GM12891 (cell line): ENCODE measurements around the gene TRPT1.

ENCODE experiments used
- POLR2A ChIP-seq: IDR thresholded peaks from 2 replicates; pipeline ENCODE4 v1.6.1; 2011; ENCODE audit warnings: low read depth, low read length, control low read depth
- POLR2AphosphoS5 ChIP-seq: IDR thresholded peaks from 2 replicates; pipeline ENCODE4 v1.6.1; 2011; ENCODE audit warnings: low read depth, low read length, control low read depth
- POU2F2 ChIP-seq: IDR thresholded peaks from 2 replicates; pipeline ENCODE4 v1.6.1; 2011; ENCODE audit warnings: low read depth, mild to moderate bottlenecking, control low read depth, low read length, moderate library complexity
- SPI1 ChIP-seq: IDR thresholded peaks from 2 replicates; pipeline ENCODE4 v1.6.1; 2011; ENCODE audit warnings: low read depth, low read length, control low read depth
- TAF1 ChIP-seq: IDR thresholded peaks from 2 replicates; pipeline ENCODE4 v1.6.1; 2011; ENCODE audit warnings: low read depth, low read length, control low read depth

DNA sequence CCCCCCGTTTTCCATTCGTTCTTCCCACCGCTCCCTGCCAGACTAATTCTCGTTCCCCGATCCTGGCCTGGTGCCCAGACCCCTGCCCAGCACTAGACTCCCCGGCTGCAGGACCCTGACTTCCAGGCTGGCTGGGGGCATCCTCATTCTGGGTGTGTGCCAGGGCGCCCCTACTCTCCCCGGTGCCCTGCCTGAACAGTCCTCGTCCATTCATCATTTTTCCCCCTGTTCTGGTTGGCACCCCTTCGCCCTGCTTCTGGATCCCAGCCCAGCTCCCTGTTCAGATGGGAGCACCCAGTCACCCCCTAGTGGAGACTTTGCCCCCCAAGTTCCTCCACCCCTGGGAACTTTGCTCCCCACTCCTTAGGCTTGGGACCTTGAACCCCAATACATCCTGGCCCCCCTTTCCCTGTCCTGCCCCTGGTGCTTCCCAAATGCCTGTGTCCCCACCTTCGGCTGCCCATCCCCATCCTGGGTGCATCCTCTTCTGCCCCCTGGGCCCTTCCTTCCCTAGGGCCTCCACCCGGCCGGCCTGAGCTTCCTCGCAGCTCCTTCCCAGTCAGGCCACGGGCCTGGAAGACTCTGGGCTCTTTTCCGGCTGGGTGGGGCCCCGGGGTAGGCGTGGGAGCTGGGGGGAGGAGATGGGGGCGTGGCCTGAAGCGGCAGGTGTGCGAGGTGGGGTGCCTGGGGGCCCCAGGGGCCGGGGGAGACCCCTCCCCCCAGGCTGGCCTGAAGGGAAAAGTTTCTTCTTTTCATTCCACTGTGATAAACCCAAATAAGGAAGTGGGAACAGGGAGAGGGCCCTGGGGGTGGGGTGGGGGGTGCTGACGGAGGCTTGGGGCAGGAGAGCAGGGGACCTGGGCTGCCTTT is 26.3 kb upstream of the TRPT1 start:
- TF ChIP-seq SPI1 (peak; percentile 24; the same call in 1 of the 2 replicates), POLR2AphosphoS5 (no peak), POLR2A (no peak), TAF1 (no peak), POU2F2 (no peak)
